Glutamatergic neuron (in vitro differentiated cells): ENCODE measurements around the gene ZNF488. TPM values are rescaled to one million over a fixed set of nuclear protein-coding genes. Genes with fewer than 3 reads are reported as not detected.
A peak's percentile ranks its signal among the peaks of the same experiment; 100 is the strongest.
"Not testable (repeated sequence)": the region's sequence is repeated elsewhere in the genome, so short reads cannot be mapped to it uniquely, and the experiment has no call there.

ENCODE experiments used
- DNase-seq: peaks from one replicate; pipeline ENCODE4 v3.0.0; 2022
- H3K27ac Mint-ChIP-seq: one replicate; pipeline ENCODE4 v1.8.0; 2020; ENCODE audit warnings: mild to moderate bottlenecking, mixed read lengths, inconsistent platforms; ENCODE audit not compliant: unreplicated experiment
- H3K27me3 Mint-ChIP-seq: one replicate; pipeline ENCODE4 v1.8.0; 2020; ENCODE audit warnings: mild to moderate bottlenecking, moderate library complexity, mixed read lengths, inconsistent platforms; ENCODE audit not compliant: unreplicated experiment
- H3K36me3 Mint-ChIP-seq: one replicate; pipeline ENCODE4 v1.8.0; 2020; ENCODE audit warnings: mild to moderate bottlenecking, mixed read lengths, inconsistent platforms; ENCODE audit not compliant: unreplicated experiment
- H3K4me1 Mint-ChIP-seq: one replicate; pipeline ENCODE4 v1.8.0; 2020; ENCODE audit warnings: mild to moderate bottlenecking, low read depth, mixed read lengths, inconsistent platforms; ENCODE audit not compliant: unreplicated experiment
- H3K4me3 Mint-ChIP-seq: one replicate; pipeline ENCODE4 v1.8.0; 2020; ENCODE audit warnings: mild to moderate bottlenecking, mixed read lengths, inconsistent platforms; ENCODE audit not compliant: unreplicated experiment
- H3K9me3 Mint-ChIP-seq: one replicate; pipeline ENCODE4 v1.8.0; 2020; ENCODE audit warnings: mild to moderate bottlenecking, moderate library complexity, mixed read lengths, inconsistent platforms; ENCODE audit not compliant: unreplicated experiment
- CTCF ChIP-seq: fragments of 200-600 bp; sonication (generic); IDR thresholded peaks from one replicate; pipeline ENCODE4 v1.5.0; 2021; ENCODE audit not compliant: partially characterized antibody, unreplicated experiment
- total RNA-seq: library from RNA; stranded (reverse); fragmentation: NEBNext Ultra II Directional; extraction: Animal tissue kit (Norgen Biotek cat#: 25700); gene quantifications from one replicate; pipeline ENCODE4 v1.2.1, GENCODE V29; 2021; ENCODE audit not compliant: unreplicated experiment

The ZNF488 gene
- total RNA-seq, 1 donor from 2014 or later, result 3.3 TPM

GRCh38 chr10:47396311-47396717 is 12.2 kb upstream of the ZNF488 start:
- Mint-ChIP-seq H3K27ac (no peak overlapping the region), H3K36me3 (peaks cover 8% of the 10 kb centered on the region), H3K9me3 (peaks cover 2% of the 10 kb centered on the region), H3K27me3 (no peaks in the 10 kb centered on the region), H3K4me3 (no peak overlapping the region), H3K4me1 (peaks cover 9% of the 10 kb centered on the region)
- DNase-seq, result no peak
- TF ChIP-seq CTCF, result no peak

GRCh38 chr10:47389619-47390018 is 5.5 kb upstream of the ZNF488 start:
- Mint-ChIP-seq H3K36me3 (peaks cover 5% of the 10 kb centered on the region), H3K27ac (no peak overlapping the region), H3K27me3 (no peaks in the 10 kb centered on the region), H3K9me3 (peaks cover 4% of the 10 kb centered on the region), H3K4me1 (peaks cover 3% of the 10 kb centered on the region), H3K4me3 (no peak overlapping the region)
- no peak for TF ChIP-seq CTCF
- no peak for DNase-seq

- Mint-ChIP-seq H3K27me3 (peaks cover under 1% of the 10 kb centered on the region), H3K4me1 (peaks cover 3% of the 10 kb centered on the region), H3K9me3 (peaks cover 4% of the 10 kb centered on the region), H3K27ac (no peak overlapping the region), H3K36me3 (peaks cover 5% of the 10 kb centered on the region), H3K4me3 (no peak overlapping the region)
- DNase-seq, result no peak
- no peak for TF ChIP-seq CTCF
These were observed 4.8 kb upstream of the ZNF488 start for GRCh38 chr10:47388879-47389278.

GRCh38 chr10:47386104-47386503 is 2.0 kb upstream of the ZNF488 start:
- H3K36me3 Mint-ChIP-seq, H3K4me1 Mint-ChIP-seq, H3K9me3 Mint-ChIP-seq, H3K4me3 Mint-ChIP-seq, DNase-seq, H3K27ac Mint-ChIP-seq, H3K27me3 Mint-ChIP-seq: not testable (repeated sequence)

- H3K27ac Mint-ChIP-seq, result peak overlapping the region; percentile 83
- peaks cover 14% of the 10 kb centered on the region for H3K27me3 Mint-ChIP-seq
- H3K4me3 Mint-ChIP-seq, result peak overlapping the region; percentile 93
- peaks cover 12% of the 10 kb centered on the region for H3K36me3 Mint-ChIP-seq
- TF ChIP-seq CTCF, result no peak
- no peak for DNase-seq
- peaks cover 22% of the 10 kb centered on the region for H3K4me1 Mint-ChIP-seq
- H3K9me3 Mint-ChIP-seq, result peaks cover 13% of the 10 kb centered on the region
These were observed 589 bp downstream of the ZNF488 start for GRCh38 chr10:47383261-47384147.
